Effector CD8-positive, alpha-beta T cell (primary cell): ENCODE data around the gene GPR137B.
"Not testable (repeated sequence)": the region's sequence is repeated elsewhere in the genome, so short reads cannot be mapped to it uniquely, and the experiment has no call there.

ENCODE experiments used
- DNase-seq: peaks from one replicate; lab custom pipeline; 2025; lab: John Stamatoyannopoulos, UW

Gene GPR137B

DNA sequence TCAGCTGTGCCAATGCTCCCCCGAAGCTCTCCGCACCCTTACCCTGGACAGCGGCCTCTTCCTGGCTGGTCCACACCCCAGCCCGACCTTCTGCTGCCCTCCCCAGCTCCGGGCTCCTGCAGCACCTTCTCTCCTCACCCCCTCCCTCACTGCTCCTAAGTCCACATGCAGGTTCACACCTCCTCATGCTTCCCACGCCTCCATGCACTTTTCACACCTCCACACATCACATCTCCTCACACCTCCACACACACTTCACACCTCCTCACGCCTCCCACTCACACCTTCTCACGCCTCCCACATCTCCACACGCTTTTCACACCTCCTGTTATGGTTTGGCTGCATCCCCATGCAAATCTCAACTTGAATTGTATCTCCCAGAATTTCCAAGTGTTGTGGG, 18.9 kb downstream of the GPR137B start:
- DNase-seq: no peak

DNA sequence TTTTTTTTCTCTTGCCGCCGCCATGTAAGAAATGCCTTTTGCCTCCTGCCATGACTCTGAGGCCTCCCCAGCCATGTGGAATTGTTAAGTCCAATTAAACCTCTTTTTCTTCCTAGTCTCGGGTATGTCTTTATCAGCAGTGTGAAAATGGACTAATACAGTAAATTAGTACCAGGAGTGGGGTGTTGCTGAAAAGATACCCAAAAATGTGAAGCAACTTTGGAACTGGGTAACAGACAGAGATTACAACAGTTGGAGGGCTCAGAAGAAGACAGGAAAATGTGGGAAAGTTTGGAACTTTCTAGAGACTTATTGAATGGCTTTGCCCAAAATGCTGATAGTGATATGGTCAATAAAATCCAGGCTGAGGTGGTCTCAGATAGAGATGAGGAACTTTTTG, 19.4 kb downstream of the GPR137B start:
- not testable (repeated sequence) for DNase-seq

DNA sequence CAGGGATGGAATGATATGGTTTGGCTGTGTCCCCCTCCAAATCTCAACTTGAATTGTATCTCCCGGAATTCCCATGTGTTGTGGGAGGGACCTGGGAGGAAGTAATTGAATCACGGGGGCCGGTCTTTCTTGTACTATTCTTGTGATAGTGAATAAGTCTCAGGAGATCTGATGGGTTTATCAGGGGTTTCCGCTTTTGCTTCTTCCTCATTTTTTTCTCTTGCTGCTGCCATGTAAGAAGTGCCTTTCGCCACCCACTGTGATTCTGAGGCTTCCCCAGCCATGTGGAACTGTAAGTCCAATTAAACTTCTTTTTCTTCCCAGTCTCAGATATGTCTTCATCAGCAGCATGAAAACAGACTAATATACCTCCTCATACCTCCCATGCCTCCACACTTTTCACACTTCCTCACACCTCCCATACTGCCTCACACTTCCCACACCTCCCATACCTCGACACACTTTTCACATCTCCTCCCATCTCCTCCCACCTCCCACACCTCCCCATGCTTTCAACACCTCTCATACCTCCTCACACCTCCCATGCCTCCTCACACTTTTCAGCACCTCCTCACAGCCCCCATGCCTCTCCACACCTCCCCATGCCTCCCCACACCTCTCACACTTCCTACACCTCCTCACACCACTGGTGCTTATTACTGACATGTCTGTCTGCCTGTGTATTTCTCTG, 21.3 kb downstream of the GPR137B start:
- no peak for DNase-seq

DNA sequence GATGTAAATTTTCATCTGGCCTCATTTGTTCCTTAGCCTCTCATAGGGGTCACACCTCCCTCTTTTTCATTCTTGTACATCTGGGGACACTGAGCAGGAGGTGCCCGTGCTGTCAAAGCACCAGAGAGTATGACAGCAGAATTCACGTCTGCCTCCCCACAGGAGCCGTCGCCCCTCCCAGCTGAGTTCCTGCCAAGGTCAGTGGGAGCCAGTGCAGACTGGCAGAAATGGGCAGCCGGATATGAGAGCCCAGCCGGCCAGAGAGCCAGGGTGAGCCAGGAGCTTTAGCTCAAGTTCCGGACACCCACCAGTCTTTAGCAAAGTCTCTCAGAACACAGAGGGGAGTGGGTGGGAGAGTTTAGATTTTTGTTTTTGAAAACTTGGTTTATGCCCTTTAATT, 21.9 kb downstream of the GPR137B start:
- DNase-seq: no peak

DNA sequence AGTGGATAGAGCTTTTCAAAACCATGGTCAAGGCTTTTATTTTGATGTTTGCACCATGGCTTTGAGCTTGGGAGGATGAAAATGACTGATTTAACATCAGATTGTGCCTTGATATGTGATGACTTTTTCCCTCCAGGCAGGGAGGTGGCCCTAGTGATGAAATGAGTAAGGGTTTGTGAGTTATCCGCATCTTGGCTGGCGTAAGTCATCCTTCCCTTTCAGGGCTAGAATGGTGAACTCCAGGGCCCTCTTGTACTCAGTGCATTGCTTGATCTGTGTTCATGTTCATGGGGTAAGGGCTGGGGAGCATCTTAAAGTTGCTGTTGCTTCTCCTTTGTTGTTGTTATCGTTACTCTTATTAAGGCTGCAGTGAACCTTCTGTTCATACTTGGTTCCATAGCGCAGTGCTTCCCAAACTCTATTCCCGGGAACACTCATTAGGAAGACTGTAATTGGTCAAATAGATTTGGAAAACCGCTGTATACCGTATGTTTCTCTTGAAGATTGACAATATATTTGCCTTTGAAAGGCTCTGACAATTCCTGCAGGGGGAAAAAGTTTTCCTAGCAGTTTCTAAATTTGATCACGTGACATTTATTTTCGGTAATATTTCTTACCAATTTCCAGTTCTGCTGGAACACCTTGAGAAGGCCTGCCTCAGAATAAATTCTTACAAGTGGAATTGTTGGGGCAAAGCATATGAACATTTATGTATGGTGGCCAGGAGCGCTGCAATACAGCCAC, 23.1 kb downstream of the GPR137B start:
- DNase-seq: no peak

DNA sequence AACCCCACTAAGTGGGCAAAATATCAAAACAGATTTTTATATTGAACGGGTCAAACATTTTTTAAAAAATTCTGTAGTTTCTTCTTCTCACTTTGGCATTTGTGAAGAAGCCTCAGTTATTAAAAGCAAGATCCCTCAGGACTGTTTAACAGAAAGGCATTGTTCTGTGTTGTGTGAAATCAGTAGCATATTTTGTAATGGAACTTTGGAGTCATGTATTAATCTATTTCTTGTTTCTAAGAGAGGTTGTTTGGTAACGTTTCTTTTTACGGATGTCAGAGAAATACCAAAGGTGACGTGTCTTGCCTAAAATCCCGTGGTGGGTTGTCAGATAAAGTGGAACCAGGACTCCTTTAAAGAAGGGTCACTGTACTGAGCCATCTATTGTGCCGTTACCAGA, 23.7 kb downstream of the GPR137B start:
- DNase-seq: no peak

DNA sequence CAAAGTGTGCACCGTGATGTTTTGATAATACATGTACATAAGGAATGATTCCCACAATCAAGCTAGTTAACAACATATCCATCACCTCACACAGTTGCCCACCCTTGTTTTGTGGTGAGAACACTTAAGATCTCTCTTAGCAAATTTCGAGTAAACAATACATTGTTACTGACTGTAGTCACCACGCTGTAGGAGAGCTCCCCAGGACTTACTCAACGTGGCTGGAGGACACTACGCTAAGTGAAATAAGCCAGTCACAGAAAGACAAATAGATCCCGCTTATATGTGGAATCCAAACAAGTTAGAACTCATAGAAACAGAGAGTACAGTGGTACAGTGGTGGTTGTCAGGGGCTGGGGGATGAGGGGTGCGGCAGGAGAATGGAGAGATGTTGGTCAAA, 24.8 kb downstream of the GPR137B start:
- no peak for DNase-seq

DNA sequence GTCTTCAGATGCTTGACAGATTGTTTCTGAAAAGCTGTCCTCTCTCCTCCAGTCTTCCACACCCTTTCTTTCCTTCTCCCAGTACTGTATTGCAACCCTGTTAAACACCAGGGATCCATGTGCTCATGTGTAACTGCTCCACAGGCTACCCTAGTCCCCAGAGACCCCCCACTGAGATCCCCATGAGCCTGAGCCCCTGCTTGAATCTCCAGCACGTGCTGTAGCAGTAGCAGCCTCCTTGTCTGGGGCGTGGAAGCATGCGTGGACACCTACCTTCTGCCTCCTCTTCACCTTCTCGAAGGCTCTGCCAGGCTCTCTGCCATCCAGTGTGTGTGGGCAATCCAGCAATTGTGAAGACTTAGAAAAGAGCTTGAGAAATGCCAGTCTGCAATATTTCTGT, 25.2 kb downstream of the GPR137B start:
- DNase-seq: no peak

DNA sequence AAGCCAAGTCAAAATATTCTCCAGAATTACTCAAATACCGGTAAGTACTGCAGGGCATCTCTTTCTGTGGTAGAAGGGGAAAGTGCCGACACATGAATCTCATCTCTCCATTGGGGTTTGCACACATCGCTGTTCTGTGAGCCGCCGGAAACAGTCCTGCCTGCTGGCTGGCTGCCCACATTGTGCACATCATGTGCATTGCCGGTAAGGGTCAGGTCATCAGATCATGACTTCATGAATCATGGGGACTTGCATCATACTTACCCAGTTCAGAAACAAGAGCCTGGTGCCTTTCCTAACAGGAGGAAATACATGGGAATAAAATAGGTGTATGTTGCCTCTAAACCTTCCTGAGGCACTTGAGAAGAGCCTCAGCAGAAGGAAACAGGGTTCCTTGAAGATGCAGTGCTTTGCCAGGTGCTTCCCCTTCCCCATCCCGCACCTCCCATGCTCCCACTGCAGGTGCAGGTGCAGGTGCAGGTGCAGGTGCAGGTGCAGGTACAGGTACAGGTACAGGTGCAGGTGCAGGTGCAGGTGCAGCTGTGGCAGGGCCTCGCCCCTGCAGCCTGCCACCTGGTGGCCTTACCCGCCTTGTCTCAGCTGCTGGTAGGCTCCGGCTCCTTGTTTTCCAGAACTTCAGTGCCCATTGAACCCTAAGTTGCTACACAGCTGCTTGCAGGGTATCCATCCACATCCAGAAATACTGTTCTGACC, 26.5 kb downstream of the GPR137B start:
- DNase-seq: no peak

DNA sequence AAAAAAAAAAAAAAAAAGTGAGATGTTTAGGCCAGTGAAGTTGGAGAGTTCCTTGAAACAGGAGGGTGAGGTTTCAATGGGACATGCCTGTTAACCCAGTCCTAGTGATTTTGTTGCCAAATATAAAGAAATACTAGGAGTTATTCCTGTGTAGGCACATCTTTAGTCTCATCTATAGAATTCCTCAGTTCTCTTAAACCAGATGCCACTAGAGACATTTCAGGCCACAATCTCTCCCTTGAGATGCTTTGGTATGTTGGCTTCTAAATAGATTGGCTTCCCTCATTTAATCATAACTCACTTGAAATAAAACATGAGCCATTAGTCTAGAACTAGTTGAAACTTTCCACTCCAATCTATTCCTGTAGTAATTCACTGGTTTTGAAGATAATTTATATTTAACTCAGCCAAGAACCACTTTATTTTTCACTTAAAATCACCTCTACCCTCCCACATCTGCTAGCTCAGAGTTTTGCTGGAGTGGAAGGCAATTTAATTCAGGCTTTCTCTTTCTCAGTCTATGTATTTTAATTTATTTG, 29.8 kb downstream of the GPR137B start:
- no peak for DNase-seq

DNA sequence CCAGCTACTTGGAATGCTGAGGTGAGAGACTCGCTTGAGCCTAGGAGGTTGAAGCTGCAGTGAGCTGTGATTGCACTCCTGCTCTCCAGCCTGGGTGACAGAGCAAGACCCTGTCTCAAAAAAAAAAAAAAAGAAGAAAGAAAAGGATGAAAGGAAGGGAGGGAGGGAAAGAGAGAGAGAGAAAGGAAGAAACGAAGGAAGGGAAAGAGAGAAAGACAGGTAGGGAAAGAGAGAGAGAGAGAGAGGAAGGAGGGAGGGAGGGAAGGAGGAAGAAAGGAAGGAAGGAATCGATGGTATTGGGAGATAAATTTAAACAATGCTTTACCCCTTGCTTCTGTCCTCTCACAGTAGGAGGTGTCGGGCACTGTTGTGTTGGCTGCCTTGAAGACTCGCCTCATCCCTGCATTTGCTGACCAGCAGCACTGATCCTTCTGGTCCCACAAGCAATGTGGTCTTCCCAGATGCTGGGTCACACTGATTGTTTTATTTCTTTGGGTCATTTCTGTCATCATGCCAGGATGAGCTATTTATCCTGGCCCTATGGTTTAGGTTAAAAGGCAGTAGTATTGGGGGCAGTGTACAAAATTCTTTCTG, 30.9 kb downstream of the GPR137B start:
- DNase-seq: no peak

DNA sequence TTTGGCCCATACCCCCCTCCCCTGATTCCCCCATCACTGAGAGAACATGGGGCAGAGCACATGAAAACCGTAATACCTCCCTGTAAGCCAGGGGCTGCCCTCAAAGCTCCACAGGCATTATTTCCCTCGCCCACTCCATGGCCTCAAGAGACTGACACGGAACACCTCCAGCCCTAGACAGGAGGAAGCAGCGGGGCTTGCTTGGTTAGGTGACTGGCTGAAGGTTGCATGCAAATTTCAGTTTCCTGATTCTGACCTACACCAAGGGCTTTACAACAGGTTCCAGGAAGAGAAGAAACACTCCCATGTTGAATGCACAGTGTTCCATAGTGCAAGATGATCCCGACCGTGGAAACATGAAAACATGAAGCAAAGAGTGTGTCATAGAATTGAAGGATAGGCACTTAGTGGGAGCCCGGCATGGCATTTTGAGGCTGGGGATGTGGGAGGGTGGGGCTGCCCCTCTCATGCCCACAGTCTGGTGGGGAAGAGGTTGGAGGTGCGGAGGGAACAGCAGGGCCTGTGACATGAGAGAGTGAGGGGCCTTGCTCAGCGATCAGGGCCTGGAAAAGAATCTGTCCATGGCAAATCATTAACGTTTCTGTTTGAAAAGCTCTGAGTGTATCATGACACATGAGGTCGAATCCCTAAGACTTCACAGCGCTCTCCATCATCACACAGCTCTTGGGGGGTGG, 33.5 kb downstream of the GPR137B start:
- DNase-seq: no peak

DNA sequence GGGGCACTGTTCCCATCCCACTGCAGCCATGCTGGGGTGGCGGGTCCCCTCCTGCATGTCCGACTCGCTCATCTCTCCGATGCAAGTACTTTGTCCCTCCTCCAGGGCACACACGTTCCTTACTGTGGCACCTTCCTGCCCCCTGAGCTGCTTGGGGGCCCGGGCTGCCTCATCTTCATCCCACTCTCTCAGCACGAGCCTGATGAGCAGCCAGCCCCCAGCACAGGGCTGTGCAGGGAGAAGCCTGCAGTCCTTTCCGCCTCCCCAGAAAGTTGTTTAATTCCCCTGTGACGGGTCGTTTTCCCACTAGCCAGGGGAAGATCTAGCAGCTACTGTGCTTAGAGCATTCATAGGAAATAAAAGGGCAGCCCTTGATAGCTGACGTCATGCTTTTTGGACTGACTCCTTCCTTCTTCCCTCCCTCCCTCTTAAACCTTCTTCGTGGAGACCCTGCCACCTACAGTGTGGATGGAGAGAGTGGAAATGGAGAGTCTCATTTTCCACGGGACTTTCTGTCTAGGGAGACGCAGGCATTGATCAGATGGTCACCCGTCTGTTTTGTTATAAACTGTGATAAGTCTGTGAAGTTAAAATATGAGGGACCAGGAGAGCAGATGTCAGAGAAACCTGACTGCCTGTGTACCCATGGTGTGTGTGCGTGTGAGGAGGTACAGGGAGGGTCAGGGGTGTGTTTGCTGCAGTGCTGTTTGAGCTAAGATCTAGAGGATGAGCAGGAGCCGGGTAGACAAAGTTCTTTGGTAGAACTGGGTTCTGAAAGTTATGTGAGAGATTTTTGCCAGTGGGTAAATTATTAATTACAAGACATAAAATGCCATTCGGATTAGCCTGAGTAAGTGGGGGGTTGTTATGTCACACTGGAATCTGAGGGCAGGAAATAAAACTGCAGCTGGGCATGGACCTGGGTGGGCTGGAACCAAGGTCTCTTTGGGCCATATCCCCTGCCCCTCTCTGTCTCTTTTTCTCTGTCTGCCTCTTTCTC, 34.3 kb downstream of the GPR137B start:
- DNase-seq: no peak

DNA sequence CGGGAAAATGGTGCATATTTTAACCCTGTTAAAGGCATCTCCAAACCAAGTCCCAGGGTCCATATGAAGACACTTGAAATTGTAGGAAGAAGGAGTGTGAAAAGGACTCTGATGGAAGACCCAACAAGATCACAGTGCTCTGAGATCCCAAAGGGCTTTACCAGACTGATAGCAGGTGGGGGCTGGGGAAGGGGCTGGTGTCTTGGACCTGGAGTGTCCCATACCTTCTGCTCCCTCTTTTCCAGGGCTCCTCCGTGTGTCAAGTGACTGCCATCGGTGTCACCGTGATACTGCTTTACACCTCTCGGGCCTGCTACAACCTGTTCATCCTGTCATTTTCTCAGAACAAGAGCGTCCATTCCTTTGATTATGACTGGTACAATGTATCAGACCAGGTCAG, 37.3 kb downstream of the GPR137B start:
- no peak for DNase-seq

DNA sequence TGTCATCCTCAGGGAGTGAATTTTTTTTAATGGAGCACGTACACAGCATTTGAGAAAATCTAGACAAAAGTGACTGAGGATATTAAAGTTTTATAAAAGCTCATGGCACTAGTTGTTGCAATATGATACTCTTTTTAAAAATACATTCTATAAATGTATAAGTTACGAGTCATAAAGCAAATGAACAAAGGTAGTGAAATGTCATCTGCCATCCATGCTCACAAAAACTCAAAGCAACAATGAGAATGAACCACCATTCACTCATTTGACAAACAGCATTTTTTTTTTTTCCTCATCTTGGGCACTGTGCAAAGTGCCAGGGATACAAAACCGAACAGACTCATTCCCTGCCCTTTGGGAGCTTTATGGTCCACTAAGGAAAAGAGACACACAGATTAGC, 38.7 kb downstream of the GPR137B start:
- DNase-seq: no peak

DNA sequence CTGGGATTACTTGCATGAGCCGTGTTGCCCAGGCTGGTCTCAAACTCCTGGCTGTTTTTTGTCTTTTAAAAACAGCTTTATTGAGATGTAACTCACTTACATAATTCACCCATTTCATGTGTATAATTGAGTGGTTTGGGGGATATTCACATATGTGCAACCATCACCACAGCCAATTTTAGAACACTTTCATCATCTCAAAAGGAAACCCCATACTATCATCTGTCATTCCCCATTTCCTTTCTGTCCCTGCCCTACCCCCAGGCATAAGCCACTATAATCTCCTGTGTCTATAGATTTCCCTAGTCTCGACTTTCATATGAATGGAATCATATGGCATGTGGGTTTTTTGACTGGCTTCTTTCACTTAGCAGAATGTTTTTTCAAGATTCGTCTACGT, 43.3 kb downstream of the GPR137B start:
- no peak for DNase-seq

DNA sequence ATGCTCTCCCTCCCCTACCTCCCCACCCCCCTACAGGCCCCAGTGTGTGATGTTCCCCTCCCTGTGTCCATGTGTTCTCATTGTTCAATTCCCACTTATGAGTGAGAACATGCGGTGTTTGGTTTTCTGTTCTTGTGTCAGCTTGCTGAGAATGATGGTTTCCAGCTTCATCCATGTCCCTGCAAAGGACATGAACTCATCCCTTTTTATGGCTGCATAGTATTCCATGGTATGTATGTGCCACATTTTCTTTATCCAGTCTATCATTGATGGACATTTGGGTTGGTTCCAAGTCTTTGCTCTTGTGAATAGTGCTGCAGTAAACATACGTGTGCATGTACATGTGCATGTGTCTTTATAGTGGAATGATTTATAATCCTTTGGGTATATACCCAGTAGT, 44.1 kb downstream of the GPR137B start:
- not testable (repeated sequence) for DNase-seq

DNA sequence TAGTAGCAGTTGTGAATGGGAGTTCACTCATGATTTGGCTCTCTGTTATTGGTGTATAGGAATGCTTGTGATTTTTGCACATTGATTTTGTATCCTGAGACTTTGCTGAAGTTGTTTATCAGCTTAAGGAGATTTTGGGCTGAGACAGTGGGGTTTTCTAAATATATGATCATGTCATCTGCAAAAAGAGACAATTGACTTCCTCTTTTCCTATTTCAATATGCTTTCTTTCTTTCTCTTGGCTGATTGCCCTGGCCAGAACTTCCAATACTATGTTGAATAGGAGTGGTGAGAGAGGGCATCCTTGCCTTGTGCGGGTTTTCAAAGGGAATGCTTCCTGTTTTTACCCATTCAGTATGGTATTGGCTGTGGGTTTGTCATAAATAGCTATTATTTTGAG, 45.7 kb downstream of the GPR137B start:
- not testable (repeated sequence) for DNase-seq

DNA sequence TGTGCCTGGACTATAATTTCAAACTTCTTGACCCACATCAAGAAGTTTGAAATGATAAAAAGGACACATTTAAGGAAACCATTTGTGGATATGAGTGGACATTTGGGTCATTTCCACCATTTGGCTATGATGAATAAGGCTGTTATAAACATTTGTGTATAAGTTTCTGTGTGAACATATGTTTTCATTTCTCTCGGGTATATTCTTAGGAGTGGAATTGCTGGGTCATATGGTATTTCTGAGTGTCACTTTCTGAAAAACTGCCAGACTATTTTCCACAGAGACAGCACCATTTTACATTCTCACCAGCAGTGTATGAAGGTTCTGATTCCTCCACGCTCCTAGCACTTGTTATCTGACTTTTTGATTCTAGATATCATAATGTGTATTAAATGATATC, 50.8 kb downstream of the GPR137B start:
- no peak for DNase-seq

DNA sequence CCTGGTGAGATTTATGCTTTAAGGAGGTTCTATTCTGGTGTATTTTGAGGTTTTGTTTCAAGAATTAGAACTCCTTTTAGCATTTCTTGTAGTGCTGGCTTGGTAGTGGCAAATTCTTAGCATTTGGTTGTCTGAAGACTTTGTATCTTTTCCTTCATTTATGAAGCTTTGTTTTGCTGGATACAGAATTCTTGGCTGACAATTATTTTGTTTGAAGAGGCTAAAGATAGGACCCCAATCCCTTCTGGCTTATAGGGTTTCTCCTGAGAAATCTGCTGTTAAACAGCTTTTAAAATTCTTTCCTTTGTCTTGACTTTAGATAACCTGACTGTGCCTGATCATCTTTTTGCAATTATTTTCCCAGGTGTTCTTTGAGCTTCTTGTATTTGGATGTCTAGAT, 58.6 kb downstream of the GPR137B start:
- DNase-seq: no peak

DNA sequence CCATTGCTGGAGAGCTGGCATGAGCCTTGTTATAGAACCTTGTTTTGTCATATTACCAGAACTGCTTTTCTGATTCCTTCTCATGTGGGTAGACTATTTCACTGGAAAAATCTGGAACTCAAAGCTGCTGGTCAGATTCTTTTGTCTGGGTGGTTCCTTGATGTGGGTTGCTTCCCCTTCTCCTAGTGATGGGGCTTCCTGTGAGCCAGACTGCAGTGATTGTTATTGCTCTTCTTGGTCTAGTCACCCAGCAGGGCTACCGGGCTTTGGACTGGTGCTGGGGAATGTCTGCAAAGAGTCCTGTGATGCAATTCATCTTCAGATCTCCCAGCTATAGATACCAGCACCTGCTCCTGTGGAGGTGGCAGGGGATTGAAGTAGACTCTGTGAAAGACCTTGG, 59.4 kb downstream of the GPR137B start:
- DNase-seq: no peak
